OCI-LY3 (cell line): Measurements from ENCODE around the gene FAM228A.

Experiments used
- CTCF ChIP-seq: fragments of 200-600, 300-600 bp; sonication (generic); IDR thresholded peaks from 2 replicates; pipeline ENCODE4 v1.5.1; 2014; ENCODE audit warnings: antibody characterized with exemption, low read length, low read depth
- EZH2phosphoT487 ChIP-seq: fragments of 200-600 bp; shearing (Covaris generic); IDR thresholded peaks from 2 replicates; pipeline ENCODE4 v1.6.1; 2018; ENCODE audit warnings: antibody characterized with exemption, mixed run types, low read depth

GRCh38 chr2:24239553-24239952 lies 64.7 kb downstream of the FAM228A start:
- no peak for TF ChIP-seq CTCF
- TF ChIP-seq EZH2phosphoT487: no peak
